Activated T-cell treated with anti-CD3 and anti-CD28 coated beads, Interleukin-2, amount 50 U/mL, for 4 hours (primary cell): Measurements from ENCODE around the gene FASN. TPM values are rescaled to one million over a fixed set of nuclear protein-coding genes. Genes with fewer than 3 reads are reported as not detected.
"Not testable (repeated sequence)": the region's sequence is repeated elsewhere in the genome, so short reads cannot be mapped to it uniquely, and the experiment has no call there.

Source experiments
- ATAC-seq, 2 donors: fragments of 200-7000 bp; cut with Tn5 transposase; one replicate each; pipeline ENCODE4 v1.10.0; 2021
- DNase-seq: peaks from one replicate; pipeline ENCODE4 v3.0.0-alpha.2; 2020
- H3K27me3 Mint-ChIP-seq: one replicate; pipeline ENCODE4 v1.8.0; 2021; ENCODE audit warnings: low read depth, mixed read lengths
- H3K36me3 Mint-ChIP-seq: one replicate; pipeline ENCODE4 v1.8.0; 2022; ENCODE audit warnings: mixed read lengths; ENCODE audit not compliant: insufficient read depth
- H3K4me1 Mint-ChIP-seq: one replicate; pipeline ENCODE4 v1.8.0; 2021; ENCODE audit warnings: low read depth, mixed read lengths
- H3K4me3 Mint-ChIP-seq: one replicate; pipeline ENCODE4 v1.8.0; 2021; ENCODE audit warnings: mild to moderate bottlenecking, moderate library complexity, mixed read lengths
- H3K9me3 Mint-ChIP-seq: one replicate; pipeline ENCODE4 v1.8.0; 2021; ENCODE audit warnings: mixed read lengths
- total RNA-seq, 3 donors: library from RNA; stranded (reverse); gene quantifications; one replicate each; pipeline ENCODE4 v1.2.1, GENCODE V29; 2021

FASN gene
- 100 to 1,000 TPM; 365 to 468 (median 403) TPM for total RNA-seq

DNA sequence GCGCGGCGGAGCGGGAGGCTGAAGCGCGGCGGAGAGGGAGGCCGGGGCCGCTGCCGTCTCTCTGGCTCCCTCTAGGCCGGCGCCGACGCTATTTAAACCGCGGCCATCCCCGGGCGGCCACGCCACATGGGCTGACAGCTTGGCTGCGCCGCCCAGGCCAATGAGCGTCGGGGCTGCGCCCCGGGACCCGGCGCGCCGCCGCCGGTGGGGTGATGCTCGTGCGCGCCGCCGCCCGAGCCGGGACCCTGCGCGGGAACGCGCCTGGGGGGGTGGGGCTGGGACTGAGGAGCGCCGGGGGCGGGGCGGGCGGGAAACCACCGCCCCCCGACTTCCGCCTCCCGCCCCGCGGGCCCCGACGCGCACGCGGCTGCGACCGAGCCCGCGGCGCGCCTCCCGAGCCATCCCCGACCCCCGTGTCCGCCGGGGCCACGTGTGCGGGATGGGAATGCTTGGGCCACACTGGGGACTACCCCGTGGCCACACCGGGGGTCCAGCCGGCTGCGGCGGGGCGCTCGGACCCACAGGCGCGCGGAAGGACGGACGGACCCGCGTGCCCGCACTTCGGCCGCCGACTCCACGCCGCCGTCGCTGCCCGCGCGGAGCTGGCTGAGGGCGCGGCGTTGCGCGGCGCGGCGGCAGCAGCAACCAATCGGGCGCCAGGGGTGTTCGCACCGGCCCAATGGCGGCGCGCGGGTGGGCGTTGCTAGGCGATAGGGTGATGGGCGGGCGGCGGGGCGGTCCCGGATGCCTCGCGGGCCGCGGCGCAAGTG is at the start of gene FASN:
TSS of gene FASN (minus strand) at position 68 of the 770 bp plus-strand sequence. CDS start 1,791 bp downstream, outside the sequence.
- DNase-seq, result peak; percentile 91
- Mint-ChIP-seq H3K36me3 (peaks cover 2% of the 10 kb centered on the region), H3K4me3 (peak within 1 kb of the TSS; percentile 78), H3K4me1 (peaks cover 7% of the 10 kb centered on the region), H3K27me3 (no peaks in the 10 kb centered on the region), H3K9me3 (no peaks in the 10 kb centered on the region)
- ATAC-seq, result peak; percentile 85 to 86

DNA sequence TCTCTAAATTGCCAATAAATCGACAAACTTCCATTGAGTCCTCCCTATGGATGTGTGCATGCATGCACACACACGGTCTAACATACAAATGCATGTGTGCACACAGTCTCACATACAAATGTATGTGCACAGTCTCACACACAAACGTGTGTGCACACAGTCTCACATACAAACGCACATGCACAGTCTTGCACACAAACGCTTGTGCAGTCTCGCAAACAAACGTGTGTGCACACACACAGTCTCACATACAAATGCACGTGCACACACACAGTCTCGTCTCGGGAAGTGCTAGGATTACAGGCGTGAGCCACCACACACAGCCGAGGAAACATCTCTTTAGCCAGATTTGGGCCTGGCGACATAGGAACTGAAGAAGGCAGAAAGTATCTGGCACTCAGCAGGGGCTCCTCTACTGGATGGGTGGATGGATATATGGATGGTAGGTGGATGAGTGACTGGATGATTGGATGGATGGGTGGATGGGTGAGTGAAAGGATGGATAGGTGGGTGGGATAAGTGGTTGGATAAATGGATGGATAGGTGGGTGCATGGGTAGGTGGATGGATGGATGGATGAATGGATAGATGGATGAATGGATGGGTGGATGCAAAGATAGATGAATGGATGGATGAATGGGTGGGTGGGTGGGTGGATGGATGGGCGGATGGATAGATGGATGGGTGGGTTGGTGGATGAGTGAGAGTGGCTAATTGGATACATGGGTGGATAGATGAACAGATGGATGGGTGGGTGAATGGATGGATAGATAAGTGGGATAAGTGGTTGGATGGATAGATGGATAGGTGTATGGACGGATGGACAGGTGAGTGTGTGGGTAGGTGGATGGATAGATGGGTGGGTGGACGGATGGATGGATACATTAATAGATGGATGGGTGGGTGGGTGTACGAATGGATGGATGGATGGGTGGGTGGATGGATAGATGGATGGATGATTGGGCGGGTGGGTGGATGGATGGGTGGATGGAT is 48.9 kb upstream of the FASN start:
- ATAC-seq, result no peak
- Mint-ChIP-seq H3K4me1 (no peaks in the 10 kb centered on the region), H3K27me3 (no peaks in the 10 kb centered on the region), H3K36me3 (peaks cover 4% of the 10 kb centered on the region), H3K4me3 (no peak overlapping the region), H3K9me3 (no peaks in the 10 kb centered on the region)
- DNase-seq, result no peak

DNA sequence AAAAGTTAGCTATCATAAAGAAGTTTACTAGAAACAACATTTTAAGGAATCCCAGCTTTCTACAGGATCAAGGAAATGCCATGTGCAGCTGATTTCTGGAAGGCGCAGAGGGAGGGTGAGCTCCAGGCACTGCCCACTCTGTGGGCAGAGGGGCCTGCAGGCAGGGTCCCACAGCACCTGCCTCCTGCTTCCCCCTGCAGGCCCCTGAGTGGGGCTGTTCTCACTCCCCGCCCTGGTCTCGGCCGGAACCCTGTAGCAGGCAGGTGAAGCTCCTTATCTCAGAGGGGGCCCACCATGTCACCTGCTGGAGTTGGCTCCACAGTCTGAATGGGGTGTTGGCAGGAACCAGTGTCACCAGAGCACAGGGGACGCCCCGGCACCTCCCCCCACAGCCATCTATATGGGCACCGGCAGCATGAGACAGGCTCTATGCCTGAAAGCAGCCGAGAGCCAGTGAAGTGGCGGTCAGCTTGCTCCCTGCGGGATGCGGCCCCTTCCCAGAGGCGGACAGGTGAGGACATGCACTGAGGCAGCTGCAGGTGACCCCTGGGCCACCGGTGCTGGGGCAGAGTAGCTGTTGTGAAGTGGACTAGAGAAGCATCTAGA is 47.6 kb upstream of the FASN start:
- Mint-ChIP-seq H3K36me3 (peaks cover 6% of the 10 kb centered on the region), H3K9me3 (no peaks in the 10 kb centered on the region), H3K27me3 (no peaks in the 10 kb centered on the region), H3K4me1 (no peaks in the 10 kb centered on the region), H3K4me3 (no peak overlapping the region)
- DNase-seq, result no peak
- ATAC-seq, result no peak

DNA sequence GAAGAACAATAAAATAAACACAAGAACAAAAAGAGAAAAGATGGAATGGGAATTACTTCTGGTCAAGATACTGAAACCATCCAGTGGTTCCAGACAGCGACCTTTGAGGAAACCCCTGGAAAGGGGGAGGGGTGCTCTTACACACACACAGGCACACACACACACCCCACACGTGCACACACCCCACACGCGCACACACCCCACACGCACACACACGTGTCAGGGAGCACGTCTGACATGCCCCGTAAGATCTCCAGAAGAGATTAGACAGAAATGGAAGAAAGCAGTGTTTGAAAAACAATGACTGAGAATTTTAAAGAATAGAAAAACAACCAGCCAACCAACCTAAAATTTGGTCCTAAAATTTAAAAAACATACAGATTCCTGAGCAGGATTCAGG is 45.3 kb upstream of the FASN start:
- no peak for ATAC-seq
- Mint-ChIP-seq H3K9me3 (no peaks in the 10 kb centered on the region), H3K4me1 (no peaks in the 10 kb centered on the region), H3K36me3 (peaks cover 6% of the 10 kb centered on the region), H3K27me3 (no peaks in the 10 kb centered on the region), H3K4me3 (no peak overlapping the region)
- DNase-seq, result no peak

DNA sequence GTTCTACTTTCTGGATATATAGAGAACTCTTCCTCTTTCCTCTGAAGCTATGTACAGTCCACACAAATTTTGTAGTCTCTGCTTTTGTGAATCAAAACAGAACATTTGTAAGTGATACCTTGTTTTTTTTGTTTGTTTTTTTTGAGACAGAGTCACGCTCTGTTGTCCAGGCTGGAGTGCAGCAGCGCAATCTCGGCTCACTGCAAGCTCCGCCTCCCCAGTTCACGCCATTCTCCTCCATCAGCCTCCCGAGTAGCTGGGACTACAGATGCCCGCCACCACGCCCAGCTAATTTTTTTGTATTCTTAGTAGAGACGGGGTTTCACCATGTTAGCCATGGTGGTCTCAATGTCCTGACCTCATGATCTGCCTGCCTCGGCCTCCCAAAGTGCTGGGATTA is 41.9 kb upstream of the FASN start:
- H3K27me3 Mint-ChIP-seq, DNase-seq, H3K4me1 Mint-ChIP-seq, H3K9me3 Mint-ChIP-seq, ATAC-seq, H3K4me3 Mint-ChIP-seq, H3K36me3 Mint-ChIP-seq: not testable (repeated sequence)

DNA sequence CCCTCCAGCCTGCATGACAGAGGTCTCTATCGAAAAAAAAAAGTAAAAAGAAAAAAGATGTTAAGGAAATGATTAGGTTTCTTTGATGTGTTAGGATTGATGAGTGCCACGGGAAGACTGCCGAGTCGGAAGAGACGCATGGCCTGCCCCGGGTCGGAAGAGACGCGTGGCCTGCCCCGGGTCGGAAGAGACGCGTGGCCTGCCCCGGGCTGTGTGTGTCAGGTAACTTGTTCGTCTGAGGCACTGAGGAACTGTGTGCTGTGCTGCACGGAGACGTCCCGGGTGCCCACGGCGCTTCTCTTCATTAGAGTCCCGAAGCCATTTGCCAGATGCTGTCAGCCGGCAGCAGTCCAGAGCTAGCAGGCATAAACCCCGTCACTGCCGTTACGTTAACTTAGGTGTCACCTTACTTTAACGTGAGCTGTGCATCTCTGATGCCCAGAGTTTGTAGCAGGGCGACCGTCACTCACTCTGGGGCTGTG is 40.5 kb upstream of the FASN start:
- ATAC-seq (no peak), DNase-seq (no peak)
- H3K4me1 Mint-ChIP-seq, result no peaks in the 10 kb centered on the region
- no peaks in the 10 kb centered on the region for H3K27me3 Mint-ChIP-seq
- H3K9me3 Mint-ChIP-seq, result no peaks in the 10 kb centered on the region
- no peak overlapping the region for H3K4me3 Mint-ChIP-seq
- H3K36me3 Mint-ChIP-seq, result peaks cover 2% of the 10 kb centered on the region

DNA sequence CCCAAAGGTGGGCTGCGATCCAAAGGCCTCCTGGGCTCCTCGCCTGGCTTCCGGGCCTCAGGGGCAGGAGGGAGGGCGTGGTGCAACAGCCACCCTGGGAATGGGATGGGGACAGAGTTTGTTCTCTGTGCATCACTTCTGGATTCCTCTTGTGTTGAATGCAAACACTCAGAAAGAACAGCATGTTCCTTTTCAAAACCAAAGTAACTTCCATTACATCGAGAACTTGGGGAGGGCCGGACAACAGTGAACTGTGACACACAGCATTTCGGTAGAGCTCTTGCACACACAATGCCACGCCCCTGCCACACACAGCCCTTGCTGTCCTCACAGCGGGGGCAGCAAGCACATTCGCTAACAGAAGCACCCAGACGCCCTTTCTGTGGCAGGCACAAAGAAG is 36.1 kb upstream of the FASN start:
- no peak for ATAC-seq

DNA sequence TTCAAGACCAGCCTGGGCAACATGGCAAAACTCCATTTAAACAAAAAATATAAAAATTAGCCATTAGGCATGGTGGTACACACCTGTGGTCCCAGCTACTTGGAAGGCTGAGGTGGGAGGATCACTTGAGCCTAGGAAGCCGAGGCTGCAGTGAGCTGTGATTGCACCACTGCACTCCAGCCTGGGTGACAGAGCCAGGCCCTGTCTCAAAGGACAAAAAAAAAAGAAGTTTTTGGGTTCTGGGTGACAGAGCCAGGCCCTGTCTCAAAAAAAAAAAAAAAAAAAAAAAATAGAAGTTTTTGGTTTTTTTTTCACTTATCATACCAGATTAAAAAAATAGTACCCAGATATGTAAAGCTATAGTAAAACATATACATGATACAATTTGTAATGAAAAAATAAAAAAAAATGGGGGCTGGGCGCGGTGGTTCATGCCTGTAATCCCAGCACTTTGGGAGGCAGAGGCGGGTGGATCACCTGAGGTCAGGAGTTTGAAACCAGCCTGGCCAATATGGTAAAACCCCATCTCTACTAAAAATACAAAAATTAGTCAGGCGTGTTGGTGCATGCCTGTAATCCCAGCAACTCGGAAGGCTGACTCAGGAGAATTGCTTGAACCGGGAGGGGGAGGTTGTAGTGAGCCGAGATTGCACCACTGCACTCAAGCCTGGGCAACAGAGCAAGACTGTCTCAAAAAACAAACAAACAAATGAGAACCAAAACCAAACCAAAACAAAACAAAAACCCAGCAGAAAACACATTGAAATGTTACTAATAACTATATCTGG is 35.3 kb upstream of the FASN start:
- not testable (repeated sequence) for H3K27me3 Mint-ChIP-seq, H3K4me3 Mint-ChIP-seq, H3K36me3 Mint-ChIP-seq, H3K4me1 Mint-ChIP-seq, H3K9me3 Mint-ChIP-seq, ATAC-seq, DNase-seq

More for the DNA sequence above, 36.1 kb upstream of the FASN start:
- peaks cover 3% of the 10 kb centered on the region for H3K4me1 Mint-ChIP-seq
- H3K9me3 Mint-ChIP-seq, result no peaks in the 10 kb centered on the region
- H3K36me3 Mint-ChIP-seq, result no peaks in the 10 kb centered on the region
- H3K4me3 Mint-ChIP-seq, result no peak overlapping the region
- no peaks in the 10 kb centered on the region for H3K27me3 Mint-ChIP-seq
- no peak for DNase-seq

DNA sequence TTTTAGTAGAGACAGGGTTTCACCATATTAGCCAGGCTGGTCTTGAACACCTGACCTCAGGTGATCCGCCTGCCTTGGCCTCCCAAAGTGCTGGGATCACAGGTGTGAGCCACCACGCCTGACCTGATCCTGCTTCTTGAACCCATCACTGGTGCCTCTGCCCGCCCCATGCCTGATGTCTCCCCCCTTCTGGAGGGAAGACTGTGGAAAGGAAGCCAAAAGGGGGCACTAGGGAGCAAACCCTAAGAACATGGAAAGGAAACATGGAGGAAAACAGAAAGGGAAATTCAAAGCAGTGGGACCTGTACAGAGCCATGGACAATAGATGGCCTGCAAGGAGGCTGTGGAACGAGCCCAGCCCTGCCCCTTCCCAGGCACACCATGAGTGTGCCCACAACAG is 31.1 kb upstream of the FASN start:
- H3K4me1 Mint-ChIP-seq, result peaks cover 44% of the 10 kb centered on the region
- ATAC-seq, result no peak

DNA sequence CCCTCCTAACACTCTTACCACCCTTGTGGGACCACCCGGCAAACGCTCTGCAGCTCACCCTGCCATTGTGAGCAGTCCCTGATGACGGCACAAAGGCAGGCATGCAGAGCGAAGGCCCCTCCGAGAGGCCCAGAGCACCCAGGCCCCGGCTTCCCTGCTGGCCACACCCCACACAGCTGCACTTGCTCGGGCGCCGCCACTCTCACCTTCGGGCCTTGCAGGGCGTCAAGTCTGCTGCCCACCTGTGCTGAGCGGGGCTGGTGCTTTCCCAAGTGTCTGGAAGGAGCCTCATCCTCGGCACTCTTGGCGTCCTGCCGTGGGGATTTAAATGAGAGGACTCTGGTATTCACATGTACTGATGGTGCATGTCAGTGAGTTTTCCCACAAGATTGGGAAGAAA is 30.3 kb upstream of the FASN start:
- no peak for DNase-seq
- no peak overlapping the region for H3K4me3 Mint-ChIP-seq
- no peaks in the 10 kb centered on the region for H3K27me3 Mint-ChIP-seq
- ATAC-seq, result no peak
- peaks cover 52% of the 10 kb centered on the region for H3K4me1 Mint-ChIP-seq
- H3K36me3 Mint-ChIP-seq, result peaks cover 2% of the 10 kb centered on the region
- H3K9me3 Mint-ChIP-seq, result no peaks in the 10 kb centered on the region

More for the DNA sequence above, 31.1 kb upstream of the FASN start:
- Mint-ChIP-seq H3K4me3 (no peak overlapping the region), H3K27me3 (no peaks in the 10 kb centered on the region), H3K9me3 (no peaks in the 10 kb centered on the region), H3K36me3 (peaks cover 2% of the 10 kb centered on the region)
- DNase-seq, result no peak

DNA sequence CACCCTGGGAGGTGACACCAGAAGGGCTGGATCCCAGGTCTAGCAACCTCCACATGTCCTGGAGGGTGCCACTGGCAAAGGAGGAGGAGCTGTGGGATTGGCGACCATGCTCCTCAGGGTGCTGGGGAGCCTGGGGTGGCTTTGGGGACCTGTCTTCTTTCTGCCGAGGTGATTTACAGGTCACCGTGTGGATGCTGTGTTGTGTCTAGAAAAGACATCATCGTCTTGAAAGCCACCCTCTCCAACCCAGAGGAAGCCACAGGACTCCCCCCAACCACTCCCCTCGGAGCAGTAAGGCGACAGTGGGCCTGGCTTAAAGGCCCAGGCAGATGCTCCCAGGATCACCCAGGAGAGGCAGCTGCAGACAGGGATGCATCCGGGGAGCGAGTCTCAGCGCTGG is 29.7 kb upstream of the FASN start:
- DNase-seq (no peak), ATAC-seq (peak in 1 of 2 donors; percentile 2)
- Mint-ChIP-seq H3K4me3 (no peak overlapping the region), H3K27me3 (no peaks in the 10 kb centered on the region), H3K36me3 (peaks cover 4% of the 10 kb centered on the region), H3K9me3 (no peaks in the 10 kb centered on the region), H3K4me1 (peaks cover 56% of the 10 kb centered on the region)

DNA sequence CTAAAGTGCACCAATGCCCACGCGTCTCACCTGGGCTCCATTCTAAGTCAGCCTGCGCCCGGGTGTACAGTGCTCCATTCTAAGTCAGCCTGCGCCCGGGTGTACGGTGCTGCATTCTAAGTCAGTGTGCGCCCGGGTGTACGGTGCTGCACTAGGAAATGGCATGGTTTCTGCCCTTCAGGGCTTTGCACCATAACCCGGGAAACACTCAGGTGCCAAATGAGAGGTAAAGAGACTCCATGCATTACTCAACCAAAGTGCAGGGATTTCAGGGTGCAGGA is 29.2 kb upstream of the FASN start:
- H3K4me3 Mint-ChIP-seq, result no peak overlapping the region
- H3K9me3 Mint-ChIP-seq, result no peaks in the 10 kb centered on the region
- H3K4me1 Mint-ChIP-seq, result peaks cover 59% of the 10 kb centered on the region
- ATAC-seq (peak; percentile 35 to 44), DNase-seq (no peak)
- peaks cover 5% of the 10 kb centered on the region for H3K36me3 Mint-ChIP-seq
- H3K27me3 Mint-ChIP-seq, result no peaks in the 10 kb centered on the region

DNA sequence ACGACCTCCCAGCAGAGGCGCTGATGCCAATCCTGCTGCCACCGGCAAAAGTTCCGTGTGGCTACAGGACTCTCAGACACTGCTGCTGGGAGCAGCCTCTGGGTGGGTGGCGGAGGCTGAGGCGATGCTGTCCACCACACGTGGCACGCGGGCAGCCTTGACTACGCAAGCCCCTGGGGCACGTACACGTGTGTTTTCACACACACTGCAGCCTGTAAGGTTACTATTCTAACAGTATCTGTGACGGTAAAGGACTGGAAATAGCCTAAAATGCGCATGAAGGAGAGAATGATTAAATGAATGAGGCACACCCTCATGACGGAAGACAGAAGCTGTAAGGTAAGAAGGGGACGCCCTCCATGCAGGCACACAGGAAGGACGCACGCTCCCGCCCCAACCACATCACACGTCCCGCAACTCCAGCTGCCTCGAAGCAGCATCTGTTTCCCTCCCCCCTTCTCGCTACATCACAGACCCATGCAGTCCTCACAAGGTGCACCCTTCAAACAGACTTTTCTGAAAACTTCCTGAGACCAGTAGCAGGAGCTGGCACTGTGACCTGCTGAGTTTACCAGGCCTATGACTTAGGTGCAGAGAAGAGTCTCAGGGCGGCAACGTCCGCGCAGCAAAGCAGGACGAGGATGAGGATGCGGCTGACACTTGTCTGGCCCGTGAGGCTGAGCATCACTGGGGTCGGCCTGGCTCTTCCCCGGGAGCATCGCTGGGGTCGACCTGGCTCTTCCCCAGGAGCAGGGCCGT is 28.7 kb upstream of the FASN start:
- Mint-ChIP-seq H3K4me3 (peak overlapping the region; percentile 76), H3K9me3 (no peaks in the 10 kb centered on the region), H3K4me1 (peaks cover 64% of the 10 kb centered on the region)

More for the DNA sequence above, 28.7 kb upstream of the FASN start:
- peak; percentile 64 for DNase-seq
- peak; percentile 91 to 93 for ATAC-seq
- Mint-ChIP-seq H3K36me3 (peaks cover 5% of the 10 kb centered on the region), H3K27me3 (no peaks in the 10 kb centered on the region)
